NCI-H1048 (cell line): ENCODE measurements around the gene RAI2.

Source experiments
- DNase-seq: peaks from one replicate; lab custom pipeline; 2025; lab: John Stamatoyannopoulos, UW

Gene RAI2

DNA sequence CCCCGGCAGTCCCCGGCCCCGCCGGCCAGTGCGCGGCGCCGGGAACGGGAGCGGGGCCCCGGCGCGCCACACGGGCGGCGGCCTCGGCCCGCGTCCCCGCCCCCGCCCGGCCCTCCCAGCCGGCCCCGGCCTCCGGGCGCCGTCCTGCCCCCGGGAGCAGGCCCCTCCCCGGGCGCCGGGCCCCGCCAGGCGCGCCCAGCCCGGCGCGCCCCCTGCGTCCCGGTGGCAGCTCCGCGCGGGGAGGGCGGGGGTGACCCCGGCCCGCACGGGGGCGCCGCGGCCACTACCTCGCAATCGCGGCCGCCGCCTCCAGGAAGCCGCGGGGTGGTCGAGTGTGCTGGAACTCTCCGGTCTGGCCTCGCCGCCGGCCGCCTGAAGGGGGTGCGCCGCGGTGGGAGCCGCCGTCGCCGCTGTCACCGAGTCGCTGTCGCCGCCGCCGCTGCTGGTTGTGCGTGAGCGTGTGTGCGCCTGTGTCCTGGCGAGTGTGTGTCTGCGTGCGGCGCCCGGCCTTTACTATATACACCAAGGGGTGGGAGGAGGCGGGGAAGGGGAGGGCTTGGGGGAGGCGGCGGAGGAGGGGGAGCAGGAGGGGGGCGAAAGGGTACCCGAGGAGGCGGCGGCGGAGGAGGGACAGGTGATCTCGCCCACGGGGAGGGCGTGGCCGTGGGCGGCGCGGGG is at the start of gene RAI2:
RAI2 (minus strand) TSS at position 488 of the 678 bp plus-strand sequence. CDS start 59,288 bp downstream, outside the sequence.
- no peak for DNase-seq

DNA sequence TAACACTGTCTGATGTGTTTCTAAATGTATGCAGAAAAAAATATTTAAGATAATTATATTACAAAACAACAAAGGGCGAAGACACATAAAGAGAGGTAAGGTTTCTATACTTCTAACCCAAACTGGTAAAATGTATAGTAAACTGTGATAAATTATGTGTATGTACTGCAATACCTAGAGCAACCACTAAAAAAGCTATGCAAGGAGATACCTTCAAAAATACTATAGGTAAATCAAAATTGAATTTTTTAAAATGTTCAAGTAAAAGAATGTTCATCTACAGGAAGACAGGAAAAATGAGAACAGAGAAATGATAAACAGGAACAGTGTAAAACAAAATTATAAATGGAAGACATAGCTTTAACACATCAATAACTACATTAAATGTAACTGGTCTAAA is 27.3 kb upstream of the RAI2 start:
- no peak for DNase-seq

DNA sequence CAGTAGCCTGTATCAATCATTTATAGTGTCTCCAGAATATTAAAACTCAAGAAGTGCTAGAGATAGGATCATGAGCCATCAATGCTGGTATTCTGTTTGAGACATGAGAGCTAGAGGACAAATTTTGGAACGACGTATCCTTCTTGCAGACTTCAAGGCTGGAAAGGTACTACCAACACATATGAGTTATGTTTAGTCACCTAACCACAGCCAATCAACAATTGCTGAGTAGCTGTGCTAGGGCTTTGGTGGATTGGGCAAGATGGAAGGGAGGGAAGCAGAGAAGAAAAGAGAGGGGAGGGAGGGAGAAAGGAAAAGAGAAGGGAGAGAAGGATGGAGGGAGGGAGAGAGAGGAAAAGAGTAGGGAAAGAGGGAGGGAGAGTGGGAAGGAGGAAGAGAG is 21.6 kb upstream of the RAI2 start:
- DNase-seq, result no peak

DNA sequence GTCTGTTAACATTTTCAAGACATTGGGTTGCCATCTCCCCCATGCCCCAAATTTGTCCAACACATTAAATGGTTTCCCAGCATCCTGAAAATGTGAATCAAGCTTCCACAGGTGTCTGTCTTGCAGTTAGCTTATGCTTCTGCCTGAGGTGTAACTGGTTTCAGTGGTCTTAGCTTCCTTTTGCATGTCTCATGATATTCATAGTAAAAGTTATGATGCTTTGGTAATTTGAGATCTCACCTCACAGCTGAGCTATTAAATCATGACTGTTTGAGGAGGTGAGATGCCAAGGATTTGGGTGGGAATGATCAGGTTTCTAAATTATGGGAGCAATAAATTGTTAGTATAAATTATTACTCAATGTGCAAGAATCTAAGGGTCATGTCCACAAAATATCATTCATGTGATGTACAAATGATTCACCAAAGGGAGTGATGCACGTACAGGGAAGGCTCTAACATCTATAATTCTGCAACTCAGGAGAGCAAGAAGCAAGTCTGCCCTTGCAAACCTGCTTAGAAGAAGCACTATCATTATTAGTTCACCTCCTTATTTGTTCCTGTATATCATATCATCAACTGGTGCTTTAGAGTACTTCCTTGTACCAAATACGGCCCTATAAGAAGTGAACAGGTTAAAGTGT is 17.1 kb upstream of the RAI2 start:
- DNase-seq, result no peak

DNA sequence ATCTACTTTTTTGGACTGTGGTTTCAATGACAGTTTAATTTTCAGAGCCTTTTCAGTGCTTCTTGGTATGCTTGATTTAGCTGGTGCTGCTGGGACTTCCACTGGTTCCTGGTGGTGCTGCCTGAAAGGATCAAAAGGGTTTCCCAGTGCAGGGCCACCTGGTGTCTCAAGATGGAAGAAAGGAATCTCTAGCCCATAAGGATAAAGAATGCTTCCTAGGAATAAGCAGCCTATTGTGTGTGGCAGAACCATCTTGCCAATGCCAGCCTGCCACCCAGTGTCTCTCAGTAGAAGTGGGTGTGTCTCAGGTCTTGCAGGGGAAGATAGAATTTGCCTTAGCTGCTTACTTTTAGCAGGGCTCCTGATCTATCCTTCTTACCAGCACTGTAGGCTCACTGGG is 15.0 kb upstream of the RAI2 start:
- DNase-seq, result no peak

DNA sequence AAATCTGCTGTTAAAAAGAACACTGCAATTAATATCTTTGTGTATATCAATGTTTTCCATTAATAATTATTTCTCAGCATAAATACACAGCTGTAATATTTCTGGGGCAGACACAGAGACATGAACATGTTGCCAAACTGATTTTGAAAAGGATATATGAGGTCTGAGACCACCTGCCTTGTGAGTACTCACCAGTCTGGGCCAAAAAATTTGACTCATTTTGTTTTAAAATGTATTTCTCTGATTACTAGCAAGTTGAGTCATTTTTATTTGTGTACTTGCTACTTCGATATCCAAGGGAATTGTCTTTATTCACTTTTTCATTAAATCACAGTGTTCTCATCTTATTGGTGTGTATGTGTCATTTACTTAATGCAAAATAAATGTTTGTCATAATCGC is 8.5 kb upstream of the RAI2 start:
- no peak for DNase-seq

DNA sequence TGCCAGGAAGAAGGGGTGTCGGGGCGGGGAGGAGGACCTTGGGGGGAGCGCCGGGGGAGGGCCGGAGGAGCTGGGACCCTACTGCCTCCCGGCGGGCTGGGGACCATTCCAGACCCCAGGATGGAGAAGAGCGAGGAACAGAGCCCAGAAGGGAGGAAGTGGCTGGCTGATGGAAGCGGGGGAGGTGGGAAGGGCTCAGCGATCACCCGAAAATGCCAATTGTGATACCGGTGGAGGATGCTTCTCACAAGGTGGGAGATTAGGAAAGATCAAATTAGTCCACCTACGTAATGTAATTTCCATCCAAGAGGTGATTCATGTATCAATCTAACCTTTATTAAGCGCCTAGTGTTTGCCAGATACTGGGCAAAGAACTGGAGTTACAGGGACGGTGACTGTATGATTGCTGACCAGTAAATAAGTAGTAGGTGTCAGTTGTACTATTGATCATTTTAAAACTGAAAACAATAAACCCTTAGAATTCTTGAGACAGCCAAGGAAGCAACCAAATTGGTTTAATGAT is 452 bp upstream of the RAI2 start:
- no peak for DNase-seq

DNA sequence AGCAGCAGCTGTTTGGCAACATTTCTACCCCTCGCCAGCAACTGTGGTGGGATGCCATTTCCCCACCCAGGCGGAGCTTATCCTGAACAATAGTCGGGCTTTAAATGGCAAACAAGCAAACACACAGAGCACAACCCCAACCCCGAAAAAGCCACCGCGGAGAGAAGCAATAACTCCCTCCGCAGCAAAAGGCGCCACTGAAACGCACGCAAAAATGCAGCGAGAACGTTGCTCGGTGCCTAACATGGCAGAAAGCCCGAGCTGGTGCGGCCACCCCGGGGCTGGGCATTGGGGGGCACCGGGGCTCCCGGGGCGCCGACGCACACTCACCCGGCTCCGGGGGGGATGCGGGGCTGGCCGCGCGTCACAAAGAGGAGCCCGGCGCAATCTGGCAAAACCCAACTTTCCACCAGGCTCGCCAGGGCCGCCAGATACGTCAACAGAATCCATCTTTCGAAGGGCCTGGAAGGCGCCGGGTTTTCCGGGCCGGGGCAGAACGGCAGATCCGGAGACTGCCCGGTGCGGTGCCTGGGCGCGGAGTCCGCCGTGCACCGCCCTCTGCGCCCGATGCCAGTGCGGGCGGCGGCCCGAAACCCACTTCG is 818 bp downstream of the RAI2 start:
- no peak for DNase-seq

DNA sequence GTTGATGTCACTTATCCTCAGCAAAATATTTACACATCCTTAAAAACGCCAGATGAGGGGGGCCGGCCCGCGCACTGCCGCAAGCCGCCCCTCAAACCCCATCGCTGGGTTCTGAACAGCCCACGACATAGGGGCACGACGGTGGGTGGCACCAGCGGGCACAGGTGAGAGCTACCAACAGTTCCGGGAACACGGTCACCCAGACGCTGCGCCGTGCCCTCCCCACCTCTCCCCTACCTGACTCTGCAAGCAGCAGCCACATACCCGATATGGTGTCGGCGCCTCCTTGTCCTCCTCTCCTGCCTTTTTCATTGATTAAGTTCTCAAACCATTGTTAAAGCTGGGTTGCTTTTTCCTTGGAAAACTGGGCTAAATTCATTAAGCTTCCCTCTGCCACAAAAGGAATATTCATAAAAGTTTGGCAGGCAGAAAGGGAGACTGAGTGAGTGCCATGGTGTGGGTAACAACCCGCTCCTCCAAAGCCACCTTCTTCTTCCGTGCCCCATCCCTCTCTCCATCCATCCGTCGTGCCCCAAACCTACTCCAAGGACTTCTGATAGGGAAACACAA is 1.4 kb downstream of the RAI2 start:
- DNase-seq, result no peak

DNA sequence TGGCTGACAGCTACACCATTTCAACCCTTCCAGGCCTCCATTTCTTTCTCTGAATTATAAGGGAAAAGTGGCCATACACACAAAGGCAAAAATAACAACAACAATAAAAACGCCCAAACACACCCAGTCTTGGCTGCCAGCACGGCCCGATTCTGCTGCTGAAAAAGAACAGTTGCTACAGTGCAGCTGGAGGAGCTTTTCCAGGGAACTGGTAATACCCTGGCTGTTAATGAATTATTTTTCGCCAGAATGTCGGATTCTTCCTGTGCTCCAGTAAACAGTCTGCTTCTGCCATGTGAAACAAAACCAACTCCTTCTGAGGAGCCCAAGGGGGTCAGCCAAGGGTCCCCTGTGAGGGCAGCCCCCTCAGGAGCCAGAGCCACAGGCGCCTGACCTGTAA is 6.6 kb downstream of the RAI2 start:
- DNase-seq, result no peak

DNA sequence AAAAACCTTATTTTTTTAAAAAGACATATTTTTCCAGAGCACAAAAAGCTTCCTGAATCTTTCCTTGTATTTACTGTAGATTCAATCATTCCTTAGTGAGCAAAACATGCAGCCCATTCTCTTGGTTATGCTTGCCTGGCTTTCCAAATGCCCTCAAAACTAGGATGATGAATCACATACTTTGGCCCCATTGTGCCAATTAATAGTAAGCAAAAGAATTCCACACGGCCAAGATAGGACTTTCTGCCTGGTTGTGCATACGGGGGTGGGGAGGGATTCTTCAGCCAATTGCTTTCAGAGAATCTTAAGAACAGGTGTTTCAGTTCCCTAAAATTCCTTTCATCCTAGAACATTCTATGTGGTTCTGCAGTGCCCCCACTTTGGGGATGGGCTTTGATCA is 7.0 kb downstream of the RAI2 start:
- DNase-seq, result no peak

DNA sequence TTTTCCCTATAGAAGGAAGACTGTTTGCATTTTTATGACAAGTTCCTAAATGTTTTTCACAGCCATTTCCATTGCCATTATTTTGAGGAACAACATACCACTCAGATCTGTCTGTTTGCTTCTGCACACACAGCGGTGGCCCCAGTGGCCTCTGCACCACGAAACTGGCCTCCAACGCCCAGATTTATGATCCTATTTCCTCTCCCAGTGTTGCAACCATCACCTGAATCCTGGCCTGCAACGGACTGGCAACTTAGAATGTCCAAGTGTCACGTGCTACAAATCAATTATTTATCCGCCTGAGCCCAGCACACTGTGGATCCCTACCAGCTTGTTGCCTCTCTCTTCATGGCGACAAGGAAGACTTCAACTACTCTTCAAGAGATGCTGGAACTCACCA is 9.2 kb downstream of the RAI2 start:
- no peak for DNase-seq

DNA sequence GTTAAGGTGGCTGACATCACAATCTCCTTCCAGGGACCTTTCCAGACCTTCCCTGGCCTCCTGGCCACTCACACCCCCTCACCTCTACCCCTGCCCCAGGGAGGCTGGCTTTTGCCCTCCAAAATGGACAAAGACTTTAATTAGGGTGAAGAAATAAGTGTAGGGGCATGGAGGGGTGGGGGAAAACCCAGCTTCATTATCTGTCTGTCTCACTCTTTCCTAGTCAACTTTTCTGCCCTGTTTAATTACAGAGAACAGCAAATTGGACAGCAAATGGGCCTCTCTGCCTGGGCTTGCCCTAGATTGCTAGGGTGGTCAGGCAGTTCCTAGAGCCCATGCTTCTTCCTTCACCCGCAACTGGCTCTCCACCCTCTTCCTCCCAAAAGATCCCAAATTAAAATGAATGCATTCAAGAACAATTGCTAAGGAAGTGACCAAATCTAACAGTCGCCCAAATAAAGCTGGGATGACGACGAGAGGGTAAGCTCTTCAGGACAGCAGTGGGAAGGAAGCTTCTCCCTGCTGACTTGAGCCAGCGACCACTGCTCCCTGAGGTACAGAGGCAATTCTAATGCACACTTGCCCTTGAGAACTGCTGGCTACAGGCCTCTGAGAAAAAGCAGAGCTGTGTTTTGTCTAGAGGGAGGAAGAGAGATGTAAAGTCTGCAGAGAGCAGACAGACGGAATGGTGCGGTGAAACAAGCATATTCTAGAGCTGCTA is 12.4 kb downstream of the RAI2 start:
- no peak for DNase-seq

DNA sequence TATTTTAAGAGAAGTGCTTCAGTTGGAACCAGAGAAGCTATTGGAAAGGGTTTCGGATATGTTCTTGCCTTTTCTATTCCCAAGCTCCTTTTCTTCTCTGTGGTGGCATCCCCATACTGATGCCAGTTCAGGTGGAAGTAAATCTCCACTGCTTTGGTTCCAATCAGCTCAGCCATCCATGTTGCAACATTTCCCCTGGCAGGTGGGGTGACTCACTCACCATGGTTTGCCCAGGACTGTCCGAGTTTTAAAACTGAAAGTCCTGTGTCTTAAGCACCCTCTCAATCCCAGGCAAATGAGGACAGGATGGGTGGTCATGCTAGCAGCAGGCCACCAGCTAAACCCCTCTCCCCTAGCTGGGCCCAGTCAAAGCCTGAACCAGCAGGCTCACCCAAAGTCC is 15.1 kb downstream of the RAI2 start:
- no peak for DNase-seq

DNA sequence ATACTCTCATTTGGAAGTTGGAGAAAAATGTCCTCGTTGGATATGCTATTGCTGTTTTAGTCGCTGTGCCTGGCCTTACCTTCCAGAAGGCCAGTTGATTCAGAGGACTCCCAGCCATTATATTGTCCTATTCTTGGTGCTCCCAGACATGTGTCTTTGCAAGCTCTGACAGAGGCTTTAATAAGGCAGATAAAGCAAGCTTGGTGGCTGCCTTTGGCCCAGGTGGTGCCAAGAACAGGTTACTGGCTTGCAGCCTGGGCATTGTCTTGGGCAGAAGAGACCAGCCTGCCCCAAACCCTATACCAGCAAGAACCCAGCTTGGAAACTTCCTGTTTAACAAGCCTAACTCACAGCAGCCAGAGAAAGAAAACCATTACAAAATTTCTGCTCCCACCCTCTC is 16.9 kb downstream of the RAI2 start:
- no peak for DNase-seq

DNA sequence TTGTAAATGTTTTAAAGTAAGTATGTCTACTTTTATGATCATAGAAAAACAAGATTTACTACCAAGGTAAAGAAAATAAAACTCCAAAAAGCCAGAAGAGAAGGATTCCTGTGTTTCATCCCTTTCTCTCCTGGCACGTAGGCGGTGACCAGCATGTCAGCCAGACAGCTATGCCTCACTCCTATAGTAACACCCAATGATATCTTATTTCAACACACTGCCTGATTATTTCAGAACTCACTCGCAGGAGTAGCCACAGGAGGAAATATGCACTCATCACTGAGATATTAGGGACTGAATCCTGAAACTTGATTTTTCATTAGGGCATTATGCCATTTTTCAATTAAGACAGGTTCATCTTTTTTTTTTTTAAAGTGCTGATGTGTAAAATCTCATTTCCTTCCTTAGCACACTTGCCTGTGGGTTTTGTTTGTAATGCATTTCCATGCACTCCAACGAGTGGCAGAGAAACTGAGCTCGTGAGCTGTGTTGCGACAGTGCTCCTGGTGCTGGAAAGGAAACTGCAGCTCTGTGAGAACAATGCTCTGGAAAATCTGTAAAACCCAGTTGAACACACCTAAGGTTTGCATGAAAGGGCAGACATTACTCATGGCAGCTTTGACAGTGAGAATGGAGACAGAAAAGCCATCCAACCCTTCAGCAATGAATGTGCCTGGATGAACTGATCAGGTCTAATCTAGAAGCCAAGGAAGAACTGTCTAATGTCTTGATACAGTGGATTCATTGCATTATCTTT is 18.2 kb downstream of the RAI2 start:
- no peak for DNase-seq

DNA sequence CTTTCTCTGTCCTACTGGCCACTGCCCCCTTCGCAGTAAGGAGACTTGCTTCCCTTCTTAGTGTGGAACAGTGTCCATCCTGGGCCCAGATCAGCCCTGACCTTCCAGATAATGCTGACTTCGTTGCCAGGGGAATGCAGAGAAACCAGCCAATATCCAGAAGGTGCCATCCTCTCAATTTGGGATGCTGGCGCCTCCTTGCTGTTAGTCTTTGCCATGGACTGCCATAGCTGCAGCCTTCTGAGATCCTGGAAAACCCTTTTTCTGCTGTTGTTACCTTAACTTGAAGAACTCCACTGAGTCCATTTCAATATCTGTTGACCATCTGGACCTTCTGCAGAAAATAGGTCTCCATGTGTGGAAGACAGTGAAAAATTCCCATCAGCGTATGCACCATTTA is 21.8 kb downstream of the RAI2 start:
- no peak for DNase-seq

DNA sequence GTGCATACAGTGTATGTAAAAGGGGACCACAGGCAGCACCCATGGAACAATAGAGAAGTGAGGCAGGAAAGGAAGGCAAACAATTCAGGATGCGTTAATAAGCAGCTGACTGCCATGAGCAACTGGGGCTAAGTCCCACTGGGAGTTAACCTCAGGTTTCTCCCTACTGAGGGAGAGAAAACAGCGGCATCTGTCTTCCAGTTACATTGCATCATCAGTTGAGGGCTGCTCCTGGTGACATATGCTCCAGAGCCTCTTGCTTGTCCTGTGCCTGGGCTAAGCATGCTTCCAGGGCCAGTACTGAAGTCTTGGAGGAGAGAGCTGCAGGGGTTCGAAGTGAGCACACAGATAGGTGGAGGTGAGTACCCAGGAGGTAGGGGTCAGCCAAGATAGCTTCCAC is 24.3 kb downstream of the RAI2 start:
- no peak for DNase-seq

DNA sequence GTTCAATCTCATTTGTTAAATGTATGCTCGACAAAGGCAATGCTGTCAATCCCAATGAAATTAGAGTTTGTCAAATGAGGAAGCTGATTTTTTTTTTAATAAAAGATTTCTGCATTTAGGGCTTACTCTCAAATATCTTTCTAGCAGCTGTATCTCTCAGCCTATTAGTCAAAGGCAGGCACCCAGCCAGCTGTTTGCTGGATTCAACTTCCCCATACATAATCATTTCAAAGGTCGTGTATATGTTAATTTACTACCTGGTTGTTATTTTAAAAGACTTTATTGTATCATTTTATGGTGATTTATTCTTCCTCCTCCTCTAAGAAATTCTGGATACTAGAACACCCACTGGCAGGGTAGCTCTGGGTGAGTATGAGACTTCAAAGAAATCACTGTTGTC is 27.1 kb downstream of the RAI2 start:
- no peak for DNase-seq

DNA sequence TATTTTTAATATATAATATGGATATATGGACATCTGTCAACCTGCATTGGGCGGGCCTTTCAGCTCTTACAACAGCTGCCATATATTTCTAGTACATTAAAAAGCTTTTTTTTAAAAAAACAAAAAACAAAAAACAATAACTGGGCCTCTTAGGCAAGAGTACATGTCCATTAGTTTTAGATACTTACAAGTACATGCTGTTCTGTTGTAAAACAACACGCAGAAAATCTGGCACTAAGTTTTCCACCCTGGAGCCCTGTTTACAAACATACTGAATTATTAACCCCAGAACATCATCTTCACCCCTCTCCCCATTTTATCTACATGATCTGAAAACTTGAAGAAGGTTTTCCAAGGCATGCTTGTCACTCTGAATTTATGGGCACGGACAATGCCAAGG is 29.8 kb downstream of the RAI2 start:
- no peak for DNase-seq

DNA sequence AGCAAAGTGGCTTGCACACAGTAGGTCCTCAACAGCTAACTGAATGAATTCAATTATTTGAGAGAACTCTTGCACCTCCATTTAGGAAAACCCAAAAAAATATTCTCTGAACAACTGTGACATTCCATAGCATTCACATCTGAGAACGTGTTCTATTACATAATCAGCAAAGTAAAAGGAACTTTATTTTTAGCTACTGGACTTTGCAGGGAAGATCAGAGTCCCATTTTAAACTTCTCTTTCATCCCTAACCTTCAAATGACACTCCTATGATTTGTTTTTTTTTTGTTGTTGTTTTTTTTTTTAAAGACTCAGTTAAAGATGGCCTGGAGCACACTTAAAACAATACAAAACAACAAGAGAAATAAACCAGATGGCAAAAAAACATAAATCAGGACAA is 30.9 kb downstream of the RAI2 start:
- no peak for DNase-seq

DNA sequence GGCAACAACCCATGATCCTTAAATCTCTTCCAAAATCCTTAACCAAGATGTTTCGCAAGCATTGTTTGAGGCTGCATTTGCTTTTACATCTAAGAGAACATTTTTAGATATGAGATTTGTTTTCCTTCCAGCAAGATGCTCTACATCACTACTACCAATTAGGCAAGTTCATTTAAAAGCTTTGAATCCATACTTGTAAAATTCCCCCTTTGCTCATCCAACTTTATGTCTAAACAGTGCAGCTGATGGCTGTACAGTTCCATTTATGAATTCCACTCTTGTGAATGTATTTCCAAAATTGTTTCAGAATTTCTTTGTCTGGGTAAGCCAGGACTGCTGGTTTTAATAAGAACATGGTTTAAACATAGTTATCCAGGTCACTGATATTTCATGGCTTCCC is 31.5 kb downstream of the RAI2 start:
- no peak for DNase-seq
